SH-SY5Y (cell line): Measurements from ENCODE around the gene FAN1.

Experiments
- GATA2 ChIP-seq: IDR thresholded peaks from 2 replicates; pipeline ENCODE4 v1.6.1; 2011; ENCODE audit warnings: mild to moderate bottlenecking, low read depth, low read length
- GATA3 ChIP-seq: IDR thresholded peaks from 2 replicates; pipeline ENCODE4 v1.6.1; 2011; ENCODE audit warnings: low read depth, mild to moderate bottlenecking, low read length, moderate library complexity

DNA sequence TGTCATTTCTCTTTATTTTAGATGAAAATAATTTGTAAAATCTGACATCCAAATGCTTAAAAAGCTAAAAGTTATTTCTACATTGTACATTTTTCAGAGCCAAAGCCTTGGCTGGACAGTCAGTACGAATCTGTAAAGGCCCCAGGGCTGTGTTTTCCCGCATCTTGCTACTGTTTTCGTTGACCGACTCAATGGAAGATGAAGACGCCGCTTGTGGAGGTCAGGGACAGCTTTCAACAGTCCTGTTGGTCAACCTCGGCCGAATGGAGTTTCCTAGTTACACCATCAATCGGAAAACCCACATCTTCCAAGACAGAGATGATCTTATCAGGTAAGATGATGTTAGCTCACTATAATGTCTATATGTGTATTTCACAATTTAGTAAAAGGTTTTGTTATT, 10.0 kb downstream of the FAN1 start:
- TF ChIP-seq GATA2 (no peak), GATA3 (no peak)
